ENCODE measurements around the gene MYCN. TPM values are rescaled to one million over a fixed set of nuclear protein-coding genes. Genes with fewer than 3 reads are reported as not detected.

Gene MYCN
- polyA plus RNA-seq, 3 donors from 2014 or later: not detected

- Mint-ChIP-seq H3K27me3 (ENCODE audit: low read depth in 3 of 3) (peaks cover 0 to under 1% (median 0%) of the 10 kb centered on the region in 3 donors), H3K4me3 (no peak overlapping the region), H3K36me3 (no peaks in the 10 kb centered on the region), H3K4me1 (no peaks in the 10 kb centered on the region), H3K27ac (no peak overlapping the region), H3K9me3 (peaks cover 0 to under 1% (median 0%) of the 10 kb centered on the region in 6 donors)
- DNase-seq: no peak
These were observed 44.3 kb downstream of the MYCN start for GRCh38 chr2:15984368-15985255.

- H3K4me1 Mint-ChIP-seq: no peaks in the 10 kb centered on the region
- no peaks in the 10 kb centered on the region for H3K9me3 Mint-ChIP-seq
- H3K27ac Mint-ChIP-seq: no peak overlapping the region
- no peaks in the 10 kb centered on the region for H3K27me3 Mint-ChIP-seq (ENCODE audit: low read depth in 3 of 3)
- H3K4me3 Mint-ChIP-seq: no peak overlapping the region
- DNase-seq: no peak
- no peaks in the 10 kb centered on the region for H3K36me3 Mint-ChIP-seq
These were observed 45.2 kb downstream of the MYCN start for GRCh38 chr2:15985531-15985930.

GRCh38 chr2:15986068-15986560 lies 45.8 kb downstream of the MYCN start:
- no peaks in the 10 kb centered on the region for H3K27me3 Mint-ChIP-seq (ENCODE audit: low read depth in 3 of 3)
- no peaks in the 10 kb centered on the region for H3K36me3 Mint-ChIP-seq
- no peak overlapping the region for H3K4me3 Mint-ChIP-seq
- no peak for DNase-seq
- no peak overlapping the region for H3K27ac Mint-ChIP-seq
- H3K9me3 Mint-ChIP-seq: no peaks in the 10 kb centered on the region
- H3K4me1 Mint-ChIP-seq: no peaks in the 10 kb centered on the region

GRCh38 chr2:15986644-15987043 lies 46.3 kb downstream of the MYCN start:
- no peak overlapping the region for H3K4me3 Mint-ChIP-seq
- no peak overlapping the region for H3K27ac Mint-ChIP-seq
- DNase-seq: no peak
- H3K9me3 Mint-ChIP-seq: no peaks in the 10 kb centered on the region
- H3K27me3 Mint-ChIP-seq (ENCODE audit: low read depth in 3 of 3): no peaks in the 10 kb centered on the region
- H3K36me3 Mint-ChIP-seq: no peaks in the 10 kb centered on the region
- H3K4me1 Mint-ChIP-seq: no peaks in the 10 kb centered on the region

- H3K27me3 Mint-ChIP-seq (ENCODE audit: low read depth in 3 of 3): peaks cover 0 to 3% (median 0%) of the 10 kb centered on the region in 3 donors
- no peaks in the 10 kb centered on the region for H3K36me3 Mint-ChIP-seq
- H3K4me3 Mint-ChIP-seq: no peak overlapping the region
These were observed 48.4 kb downstream of the MYCN start for GRCh38 chr2:15988733-15989132.

GRCh38 chr2:15989559-15989958 lies 49.2 kb downstream of the MYCN start:
- Mint-ChIP-seq H3K36me3 (no peaks in the 10 kb centered on the region), H3K9me3 (no peaks in the 10 kb centered on the region), H3K4me1 (no peaks in the 10 kb centered on the region), H3K4me3 (no peak overlapping the region), H3K27me3 (ENCODE audit: low read depth in 3 of 3) (peaks cover 0 to 3% (median 0%) of the 10 kb centered on the region in 3 donors), H3K27ac (no peak overlapping the region)
- DNase-seq: no peak

More at GRCh38 chr2:15988733-15989132, 48.4 kb downstream of the MYCN start:
- DNase-seq: no peak
- Mint-ChIP-seq H3K4me1 (no peaks in the 10 kb centered on the region), H3K27ac (no peak overlapping the region), H3K9me3 (no peaks in the 10 kb centered on the region)

- Mint-ChIP-seq H3K9me3 (no peaks in the 10 kb centered on the region), H3K27ac (no peak overlapping the region), H3K4me3 (no peak overlapping the region), H3K4me1 (no peaks in the 10 kb centered on the region), H3K36me3 (no peaks in the 10 kb centered on the region), H3K27me3 (ENCODE audit: low read depth in 3 of 3) (peaks cover under 1 to 3% (median 2%) of the 10 kb centered on the region in 3 donors)
- DNase-seq: no peak
These were observed 50.1 kb downstream of the MYCN start for GRCh38 chr2:15990151-15991101.

- Mint-ChIP-seq H3K4me1 (no peaks in the 10 kb centered on the region), H3K27ac (no peak overlapping the region), H3K4me3 (no peak overlapping the region), H3K36me3 (no peaks in the 10 kb centered on the region), H3K9me3 (no peaks in the 10 kb centered on the region), H3K27me3 (ENCODE audit: low read depth in 3 of 3) (peaks cover 2 to 5% (median 4%) of the 10 kb centered on the region in 3 donors)
- DNase-seq: no peak
These were observed 50.9 kb downstream of the MYCN start for GRCh38 chr2:15991231-15991630.

- no peak overlapping the region for H3K27ac Mint-ChIP-seq
- no peaks in the 10 kb centered on the region for H3K9me3 Mint-ChIP-seq
- H3K4me1 Mint-ChIP-seq: no peaks in the 10 kb centered on the region
- no peak for DNase-seq
- H3K4me3 Mint-ChIP-seq: no peak overlapping the region
- peaks cover 2 to 6% (median 5%) of the 10 kb centered on the region in 3 donors for H3K27me3 Mint-ChIP-seq (ENCODE audit: low read depth in 3 of 3)
- no peaks in the 10 kb centered on the region for H3K36me3 Mint-ChIP-seq
These were observed 52.3 kb downstream of the MYCN start for GRCh38 chr2:15992457-15993231.

GRCh38 chr2:15993232-15993610 lies 52.9 kb downstream of the MYCN start:
- H3K36me3 Mint-ChIP-seq: no peaks in the 10 kb centered on the region
- DNase-seq: no peak
- peaks cover 2 to 6% (median 5%) of the 10 kb centered on the region in 3 donors for H3K27me3 Mint-ChIP-seq (ENCODE audit: low read depth in 3 of 3)
- no peak overlapping the region for H3K4me3 Mint-ChIP-seq
- no peaks in the 10 kb centered on the region for H3K4me1 Mint-ChIP-seq
- no peak overlapping the region for H3K27ac Mint-ChIP-seq
- H3K9me3 Mint-ChIP-seq: no peaks in the 10 kb centered on the region

GRCh38 chr2:15993666-15994065 lies 53.3 kb downstream of the MYCN start:
- H3K4me3 Mint-ChIP-seq: no peak overlapping the region
- no peak for DNase-seq
- H3K27ac Mint-ChIP-seq: no peak overlapping the region
- peaks cover 2 to 6% (median 5%) of the 10 kb centered on the region in 3 donors for H3K27me3 Mint-ChIP-seq (ENCODE audit: low read depth in 3 of 3)
- H3K36me3 Mint-ChIP-seq: no peaks in the 10 kb centered on the region
- no peaks in the 10 kb centered on the region for H3K4me1 Mint-ChIP-seq
- H3K9me3 Mint-ChIP-seq: no peaks in the 10 kb centered on the region

- Mint-ChIP-seq H3K4me1 (no peaks in the 10 kb centered on the region), H3K27ac (no peak overlapping the region), H3K36me3 (no peaks in the 10 kb centered on the region), H3K4me3 (no peak overlapping the region), H3K27me3 (ENCODE audit: low read depth in 3 of 3) (peaks cover 2 to 7% (median 6%) of the 10 kb centered on the region in 3 donors), H3K9me3 (no peaks in the 10 kb centered on the region)
- no peak for DNase-seq
These were observed 55.3 kb downstream of the MYCN start for GRCh38 chr2:15995603-15996002.
